GM19099 (cell line): ENCODE data around the gene RPL6.
A peak's percentile ranks its signal among the peaks of the same experiment; 100 is the strongest.

Source experiments
- POLR2A ChIP-seq: IDR thresholded peaks from 3 replicates; pipeline ENCODE4 v1.6.1; 2011; ENCODE audit warnings: low read depth; ENCODE audit not compliant: insufficient read length; ENCODE audit errors: extremely low read depth

Gene RPL6

GRCh38 chr12:112422531-112422930 lies 13.1 kb upstream of the RPL6 start:
- TF ChIP-seq POLR2A, result no peak

- TF ChIP-seq POLR2A, result no peak
Measured at GRCh38 chr12:112421363-112421762, 12.0 kb upstream of the RPL6 start.

GRCh38 chr12:112420740-112421139 lies 11.3 kb upstream of the RPL6 start:
- TF ChIP-seq POLR2A, result no peak

GRCh38 chr12:112419297-112420133 lies 10.1 kb upstream of the RPL6 start:
- no peak for TF ChIP-seq POLR2A

- peak; percentile 99 for TF ChIP-seq POLR2A
Measured at GRCh38 chr12:112418608-112419296, 9.3 kb upstream of the RPL6 start, which contains the start of gene PTPN11. TSS of gene PTPN11 (plus strand) at chr12:112418947. CDS start at chr12:112419112, 165 bp downstream.

GRCh38 chr12:112418273-112418607 lies 8.8 kb upstream of the RPL6 start:
- no peak for TF ChIP-seq POLR2A

- TF ChIP-seq POLR2A, result no peak
Measured at GRCh38 chr12:112413855-112414625, 4.6 kb upstream of the RPL6 start.

- TF ChIP-seq POLR2A, result no peak
Measured at GRCh38 chr12:112409906-112410244, 470 bp upstream of the RPL6 start.

GRCh38 chr12:112408621-112409020 lies 784 bp downstream of the RPL6 start:
- TF ChIP-seq POLR2A, result no peak

GRCh38 chr12:112406519-112407488 lies 2.6 kb downstream of the RPL6 start:
- TF ChIP-seq POLR2A, result peak; percentile 27

- TF ChIP-seq POLR2A, result no peak
Measured at GRCh38 chr12:112401903-112402498, 7.4 kb downstream of the RPL6 start.

GRCh38 chr12:112401054-112401453 lies 8.4 kb downstream of the RPL6 start:
- no peak for TF ChIP-seq POLR2A

GRCh38 chr12:112393328-112393727 lies 16.1 kb downstream of the RPL6 start:
- no peak for TF ChIP-seq POLR2A

GRCh38 chr12:112389228-112389627 lies 20.2 kb downstream of the RPL6 start:
- no peak for TF ChIP-seq POLR2A
